NCI-H460 (cell line): ENCODE measurements around the gene CPD. TPM values are rescaled to one million over a fixed set of nuclear protein-coding genes. Genes with fewer than 3 reads are reported as not detected.
"Not testable (repeated sequence)": the region's sequence is repeated elsewhere in the genome, so short reads cannot be mapped to it uniquely, and the experiment has no call there.

Experiments used
- DNase-seq: peaks from one replicate; pipeline ENCODE4 v3.0.0-alpha.2; 2016; ENCODE audit warnings: low read depth; ENCODE audit errors: extremely low read depth
- polyA plus RNA-seq: library from polyadenylated mRNA; depleted of rRNA; stranded (reverse); fragments of >200 nt; gene quantifications from 2 replicates; pipeline ENCODE4 v1.2.3, GENCODE V29; 2014; cell fraction: nucleus; rRNA removed
- total RNA-seq: library from RNA; depleted of rRNA; stranded (reverse); fragments of >200 nt; shearing (Covaris generic); gene quantifications from 2 replicates; pipeline ENCODE4 v1.2.3, GENCODE V29; 2014; rRNA removed

Gene CPD
- 97.9 and 101 TPM in 2 replicates for total RNA-seq
- 22.8 and 35.9 TPM in 2 replicates for polyA plus RNA-seq

GRCh38 chr17:30378825-30379302, at the start of gene CPD:
CPD (plus strand) TSS chr17:30378927; CDS start chr17:30378981, 54 bp downstream.
- peak; percentile 93 for DNase-seq

DNA sequence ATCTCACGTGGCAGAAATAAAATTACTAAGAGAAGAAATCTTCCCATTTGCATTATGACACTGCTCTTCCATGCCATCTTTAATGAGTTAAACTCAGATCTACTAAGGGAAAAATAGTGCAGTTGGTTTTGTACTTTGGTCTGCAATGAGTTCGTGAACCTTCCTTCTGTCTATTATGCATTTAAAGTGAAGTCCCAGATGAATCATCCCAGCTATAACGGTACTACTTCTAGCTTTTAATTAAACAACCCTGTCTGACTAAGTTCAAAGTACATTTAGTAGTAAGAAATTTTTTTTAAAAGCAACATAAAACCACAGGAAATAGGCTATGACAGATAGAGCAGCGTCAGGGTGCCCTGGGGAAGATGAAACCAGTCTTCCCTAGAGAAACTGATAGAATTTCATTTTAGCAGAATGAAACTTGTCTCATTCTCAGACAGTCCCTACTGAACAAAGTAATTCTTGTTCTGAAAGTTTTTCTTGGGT, 46.6 kb upstream of the CPD start:
- no peak for DNase-seq

DNA sequence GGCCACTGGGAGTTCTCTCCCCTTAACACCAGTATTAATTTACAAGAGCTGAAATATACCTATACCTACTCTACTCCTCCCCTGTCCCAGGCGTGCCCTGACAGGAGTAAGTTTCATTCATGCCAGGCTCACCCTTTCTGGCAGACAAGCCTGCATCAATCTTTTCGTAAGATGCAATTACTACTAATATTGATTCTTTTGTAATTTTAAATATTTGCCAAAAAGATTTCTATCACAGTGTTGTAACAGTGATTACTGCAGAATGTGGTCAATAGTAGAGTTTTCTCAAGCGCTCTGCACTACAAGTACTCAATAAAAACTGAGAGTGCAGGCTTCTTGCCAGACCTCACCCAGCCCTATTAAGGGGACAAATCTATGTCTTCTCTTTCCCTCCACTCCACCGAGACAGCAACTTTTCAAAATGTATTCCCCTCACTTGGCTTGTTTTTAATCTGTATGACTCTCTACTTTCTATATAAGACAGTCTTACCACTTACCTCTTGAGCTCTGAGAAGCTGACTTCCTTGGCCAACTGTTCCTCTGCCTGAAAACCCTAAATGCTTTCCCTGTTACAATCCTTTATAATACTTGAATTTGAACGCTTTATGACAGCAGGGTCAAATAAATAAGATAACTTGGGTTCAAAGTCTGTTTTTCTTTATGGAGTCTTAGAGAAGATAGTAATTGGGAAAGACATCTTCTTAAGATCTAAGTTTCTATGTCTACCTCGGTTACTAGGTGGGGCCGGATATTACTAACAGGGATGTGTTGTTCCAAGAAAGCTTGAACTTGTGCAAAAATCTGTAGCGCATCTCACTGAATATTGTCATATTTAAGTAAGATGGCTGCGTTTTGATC, 45.0 kb upstream of the CPD start, which contains the start of gene TMIGD1:
Gene TMIGD1 (minus strand): TSS at position 555 of the 858 bp plus-strand sequence. CDS start 1,924 bp downstream, outside the sequence.
- no peak for DNase-seq

DNA sequence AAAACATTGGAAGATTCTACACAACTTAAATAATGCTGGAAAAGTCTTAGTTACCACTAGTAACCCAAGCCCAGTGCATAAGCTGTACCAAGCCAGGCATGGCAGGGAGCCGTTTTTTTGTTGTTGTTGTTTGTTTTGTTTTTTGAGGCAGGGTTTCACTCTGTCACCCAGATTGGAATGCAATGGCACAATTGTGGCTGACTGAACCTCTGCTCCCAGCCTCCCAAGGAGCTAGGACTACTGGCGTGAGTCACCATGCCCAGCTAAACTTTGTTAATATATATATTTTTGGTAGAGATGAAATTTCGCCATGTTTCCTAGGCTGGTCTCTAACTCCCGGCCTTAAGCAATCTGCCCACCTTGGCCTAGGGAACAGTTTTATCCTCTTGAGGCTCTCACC, 44.3 kb upstream of the CPD start:
- DNase-seq: no peak

DNA sequence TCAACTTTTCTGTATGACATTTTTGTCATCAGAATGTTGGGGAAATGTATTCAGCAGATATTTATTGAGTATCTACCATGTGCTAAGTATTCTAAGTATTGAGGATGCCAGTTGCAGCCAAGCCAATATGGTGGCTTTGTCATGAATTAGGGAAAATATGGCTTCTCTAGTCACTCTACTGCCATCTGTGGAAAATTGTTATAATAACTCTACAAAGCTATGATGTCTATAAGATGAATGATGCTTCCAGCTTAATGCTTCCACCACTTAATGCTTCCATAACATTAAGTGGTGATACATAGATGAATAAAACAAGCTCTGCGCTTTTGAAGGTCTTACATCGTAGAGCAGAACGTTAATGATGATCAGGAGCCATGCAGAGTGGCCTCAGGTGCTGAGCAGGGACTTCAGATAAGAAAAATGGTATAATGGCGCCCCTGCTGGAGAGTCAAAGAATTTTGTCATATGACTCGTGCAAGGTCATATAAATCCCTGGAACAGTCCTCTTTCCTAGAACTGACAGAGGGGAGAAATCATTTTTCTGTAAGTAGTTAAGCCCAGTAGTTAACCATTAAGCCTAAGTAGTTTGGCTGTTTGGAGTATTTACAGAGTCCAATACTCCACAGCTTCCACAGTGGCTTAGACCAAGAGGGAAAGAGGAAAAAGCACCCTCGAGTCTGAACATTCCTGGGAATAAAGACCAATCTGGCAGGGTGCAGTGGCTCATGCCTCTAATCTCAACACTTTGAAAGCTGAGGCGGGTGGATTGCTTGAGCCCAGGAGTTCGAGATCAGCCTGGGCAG, 42.2 kb upstream of the CPD start:
- DNase-seq: peak; percentile 64

GRCh38 chr17:30337393-30337999, 41.2 kb upstream of the CPD start:
- DNase-seq: no peak

- no peak for DNase-seq
These were observed 39.6 kb upstream of the CPD start for GRCh38 chr17:30339086-30339485.

DNA sequence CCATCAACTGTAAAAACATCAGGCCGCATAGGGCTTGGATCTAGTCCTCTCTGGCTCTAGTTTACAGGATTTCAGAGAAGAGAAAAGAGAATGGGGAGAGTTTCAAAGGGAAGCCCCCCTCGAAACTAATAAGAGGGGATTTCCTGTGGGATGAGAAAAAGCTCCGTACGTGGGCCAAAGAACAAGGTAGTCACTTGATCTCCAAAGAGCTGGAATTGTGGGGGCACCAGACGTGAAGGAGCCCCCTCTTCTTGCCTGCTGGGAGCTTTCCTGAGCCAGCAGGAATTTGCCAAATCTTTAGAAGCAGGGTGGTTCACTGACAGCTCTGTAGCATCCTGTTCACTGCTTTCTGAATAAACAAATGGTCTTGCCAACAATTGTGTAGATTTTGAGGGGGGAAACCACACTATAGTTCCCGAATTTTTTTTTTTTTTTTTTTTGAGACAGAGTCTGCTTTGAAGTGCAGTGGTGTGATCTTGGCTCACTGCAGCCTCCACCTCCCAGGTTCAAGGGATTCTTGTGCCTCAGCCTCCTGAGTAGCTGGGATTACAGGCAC, 37.8 kb upstream of the CPD start:
- DNase-seq: no peak

DNA sequence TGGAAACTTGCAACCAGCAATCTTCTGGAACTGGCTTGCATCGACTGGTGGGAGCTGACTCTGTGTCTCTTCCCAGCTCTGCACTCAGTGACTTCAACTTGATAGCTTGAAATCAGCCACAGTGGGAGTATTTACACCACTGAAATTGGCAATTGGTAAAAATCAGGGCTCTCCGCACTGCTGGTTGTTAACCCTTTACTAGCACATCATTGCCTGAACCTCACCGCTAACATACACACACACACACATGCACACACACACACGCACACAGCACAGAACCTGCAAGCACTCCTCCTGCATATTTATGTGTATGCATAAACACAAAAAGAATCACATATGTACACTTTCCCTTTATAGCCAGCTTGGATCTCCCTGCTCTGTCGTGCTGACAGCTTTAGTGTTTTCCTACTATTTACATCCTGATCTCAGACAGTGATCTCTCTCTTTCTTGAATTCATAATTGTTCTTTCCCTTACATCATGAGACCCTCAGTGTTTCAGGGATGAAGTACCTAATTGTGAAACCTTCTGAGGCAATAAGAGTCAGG, 37.0 kb upstream of the CPD start:
- DNase-seq: no peak

DNA sequence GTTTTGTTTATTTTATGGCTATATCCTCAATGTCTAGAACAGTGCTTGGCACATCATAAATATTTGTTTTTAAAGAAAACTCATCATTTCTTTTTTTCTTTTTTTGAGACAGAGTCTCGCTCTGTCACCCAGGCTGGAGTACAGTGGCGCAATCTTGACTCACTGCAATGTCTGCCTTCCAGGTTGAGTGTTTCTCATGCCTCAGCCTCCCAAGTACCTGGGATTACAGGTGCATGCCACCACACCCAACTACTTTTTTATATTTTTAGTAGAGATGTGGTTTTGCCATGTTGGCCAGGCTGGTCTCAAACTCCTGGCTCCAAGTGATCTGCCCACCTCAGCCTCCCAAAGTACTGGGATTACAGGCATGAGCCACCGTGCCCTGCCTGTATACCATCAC, 35.5 kb upstream of the CPD start:
- not testable (repeated sequence) for DNase-seq

DNA sequence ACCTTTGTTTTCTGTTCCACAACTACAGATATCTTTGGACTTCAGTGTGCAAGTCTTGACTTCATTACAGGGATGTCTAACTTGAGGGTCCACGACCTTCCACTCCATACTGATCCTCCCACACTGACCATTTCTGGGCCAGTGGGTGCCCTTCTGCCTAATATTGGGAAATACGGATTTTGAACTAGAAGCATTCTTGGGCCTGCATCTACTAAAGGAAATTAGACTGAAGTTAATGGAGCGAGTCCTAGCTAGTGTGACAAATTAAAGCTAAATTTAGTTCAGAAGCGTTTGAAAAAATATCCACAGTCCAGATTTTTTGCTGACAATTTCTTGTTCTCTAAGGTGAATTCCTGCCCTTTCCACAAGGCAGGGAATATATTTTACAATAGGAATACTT, 34.9 kb upstream of the CPD start:
- DNase-seq: no peak

DNA sequence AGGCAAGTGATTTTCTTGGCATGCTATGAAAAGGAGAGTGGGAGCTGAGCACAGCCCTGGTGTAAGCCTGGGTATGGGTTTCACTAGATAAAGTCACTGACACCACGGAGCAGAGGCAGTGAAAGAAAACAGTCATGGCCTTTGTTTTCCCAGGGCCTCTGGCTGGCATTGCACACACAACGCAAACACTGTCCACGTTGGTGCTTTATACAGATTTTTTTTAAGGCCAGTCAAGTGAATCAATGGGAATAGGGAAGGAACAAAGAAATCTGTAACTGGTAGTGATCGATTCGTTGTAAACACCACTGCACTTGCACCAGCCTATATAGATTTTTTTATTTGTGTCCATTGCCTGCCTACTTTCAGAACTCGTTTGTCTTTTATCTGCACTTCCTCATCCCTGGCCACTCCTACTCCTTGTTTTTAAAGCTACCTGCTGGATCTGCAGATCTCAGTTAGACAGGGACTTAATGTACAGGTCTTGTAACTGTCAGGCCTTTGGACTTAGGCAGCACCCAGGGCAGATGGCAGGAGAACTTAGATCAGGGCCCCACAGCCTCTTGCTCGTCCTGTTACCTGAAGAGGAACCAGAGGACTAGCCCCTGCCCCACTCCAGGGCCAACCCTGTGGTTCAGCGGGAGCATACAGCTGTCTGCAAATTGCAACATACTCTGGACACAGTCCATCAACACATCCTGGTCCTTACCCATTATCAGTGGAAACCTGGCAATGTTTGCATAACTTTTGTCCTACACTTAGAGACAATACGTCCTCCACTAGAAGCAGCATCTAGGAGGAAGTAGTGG, 34.2 kb upstream of the CPD start:
- no peak for DNase-seq

DNA sequence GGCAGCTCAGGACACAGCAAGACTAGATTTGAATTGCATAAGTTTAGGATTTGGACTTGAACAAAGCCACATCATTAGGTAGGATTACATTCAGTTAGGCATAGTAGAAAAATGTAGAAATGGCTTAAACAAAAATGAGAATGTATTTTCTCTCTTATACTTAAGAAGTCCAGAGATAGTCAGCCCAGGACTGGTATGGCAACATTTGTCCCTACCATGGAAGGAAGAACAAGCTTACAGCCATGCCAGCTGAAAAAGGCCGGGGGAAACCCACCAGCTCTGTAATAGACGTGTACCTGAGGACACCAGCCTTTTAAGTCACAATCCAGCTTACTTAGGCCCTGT, 33.7 kb upstream of the CPD start:
- DNase-seq: no peak

GRCh38 chr17:30345527-30346075, 33.1 kb upstream of the CPD start:
- DNase-seq: no peak

- no peak for DNase-seq
These were observed 32.4 kb upstream of the CPD start for GRCh38 chr17:30346221-30346795.

GRCh38 chr17:30347488-30347887, 31.2 kb upstream of the CPD start:
- DNase-seq: no peak

- DNase-seq: no peak
These were observed 29.5 kb upstream of the CPD start for GRCh38 chr17:30349252-30349651.

- DNase-seq: not testable (repeated sequence)
These were observed 27.5 kb upstream of the CPD start for GRCh38 chr17:30351263-30351662.

DNA sequence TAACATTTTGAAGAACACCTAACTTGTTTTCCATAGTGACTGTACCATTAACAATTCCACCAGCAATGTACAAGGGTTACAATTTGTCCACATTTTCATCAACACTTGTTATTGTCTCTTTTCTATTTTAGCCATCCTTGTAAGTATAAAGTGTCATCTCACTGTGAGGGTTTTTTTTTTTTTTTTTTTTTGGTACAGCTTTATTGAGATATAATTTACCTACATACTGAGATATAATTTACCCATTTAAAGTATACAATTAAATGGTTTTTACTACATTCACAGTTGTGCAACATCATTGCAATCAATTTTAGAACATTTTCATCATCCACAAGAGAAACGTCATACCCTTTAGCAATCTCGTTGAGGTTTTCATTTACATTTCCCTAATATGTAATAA, 27.0 kb upstream of the CPD start:
- no peak for DNase-seq
